Subcutaneous adipose tissue (tissue), 4 donors: ENCODE results near the gene PLP2. TPM values are rescaled to one million over a fixed set of nuclear protein-coding genes. Genes with fewer than 3 reads are reported as not detected.

Experiments
- total RNA-seq, 4 donors: library from RNA; depleted of rRNA; stranded (reverse); fragments of >200 nt; gene quantifications; one replicate each; pipeline ENCODE4 v1.1.0, GENCODE V29; 2016
- TF ChIP-seq, protein P1 (sequence below): fragments of 450-650 bp; IDR thresholded peaks from one replicate; pipeline ENCODE4 v1.5.1; 2016; ENCODE audit warnings: low read depth, mild to moderate bottlenecking, control low read depth, antibody characterized with exemption, moderate library complexity

The PLP2 gene
- total RNA-seq, 4 donors from 2014 or later, result 19.0 to 62.0 (median 37.2) TPM

GRCh38 chrX:49197543-49198087 is 25.9 kb downstream of the PLP2 start:
- TF ChIP-seq, protein P1, sequence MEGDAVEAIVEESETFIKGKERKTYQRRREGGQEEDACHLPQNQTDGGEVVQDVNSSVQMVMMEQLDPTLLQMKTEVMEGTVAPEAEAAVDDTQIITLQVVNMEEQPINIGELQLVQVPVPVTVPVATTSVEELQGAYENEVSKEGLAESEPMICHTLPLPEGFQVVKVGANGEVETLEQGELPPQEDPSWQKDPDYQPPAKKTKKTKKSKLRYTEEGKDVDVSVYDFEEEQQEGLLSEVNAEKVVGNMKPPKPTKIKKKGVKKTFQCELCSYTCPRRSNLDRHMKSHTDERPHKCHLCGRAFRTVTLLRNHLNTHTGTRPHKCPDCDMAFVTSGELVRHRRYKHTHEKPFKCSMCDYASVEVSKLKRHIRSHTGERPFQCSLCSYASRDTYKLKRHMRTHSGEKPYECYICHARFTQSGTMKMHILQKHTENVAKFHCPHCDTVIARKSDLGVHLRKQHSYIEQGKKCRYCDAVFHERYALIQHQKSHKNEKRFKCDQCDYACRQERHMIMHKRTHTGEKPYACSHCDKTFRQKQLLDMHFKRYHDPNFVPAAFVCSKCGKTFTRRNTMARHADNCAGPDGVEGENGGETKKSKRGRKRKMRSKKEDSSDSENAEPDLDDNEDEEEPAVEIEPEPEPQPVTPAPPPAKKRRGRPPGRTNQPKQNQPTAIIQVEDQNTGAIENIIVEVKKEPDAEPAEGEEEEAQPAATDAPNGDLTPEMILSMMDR, result no peak

- TF ChIP-seq, protein P1, result no peak
Observed at GRCh38 chrX:49198540-49199314, 27.0 kb downstream of the PLP2 start.

GRCh38 chrX:49199315-49199595 is 27.6 kb downstream of the PLP2 start:
- TF ChIP-seq, protein P1, result no peak

DNA sequence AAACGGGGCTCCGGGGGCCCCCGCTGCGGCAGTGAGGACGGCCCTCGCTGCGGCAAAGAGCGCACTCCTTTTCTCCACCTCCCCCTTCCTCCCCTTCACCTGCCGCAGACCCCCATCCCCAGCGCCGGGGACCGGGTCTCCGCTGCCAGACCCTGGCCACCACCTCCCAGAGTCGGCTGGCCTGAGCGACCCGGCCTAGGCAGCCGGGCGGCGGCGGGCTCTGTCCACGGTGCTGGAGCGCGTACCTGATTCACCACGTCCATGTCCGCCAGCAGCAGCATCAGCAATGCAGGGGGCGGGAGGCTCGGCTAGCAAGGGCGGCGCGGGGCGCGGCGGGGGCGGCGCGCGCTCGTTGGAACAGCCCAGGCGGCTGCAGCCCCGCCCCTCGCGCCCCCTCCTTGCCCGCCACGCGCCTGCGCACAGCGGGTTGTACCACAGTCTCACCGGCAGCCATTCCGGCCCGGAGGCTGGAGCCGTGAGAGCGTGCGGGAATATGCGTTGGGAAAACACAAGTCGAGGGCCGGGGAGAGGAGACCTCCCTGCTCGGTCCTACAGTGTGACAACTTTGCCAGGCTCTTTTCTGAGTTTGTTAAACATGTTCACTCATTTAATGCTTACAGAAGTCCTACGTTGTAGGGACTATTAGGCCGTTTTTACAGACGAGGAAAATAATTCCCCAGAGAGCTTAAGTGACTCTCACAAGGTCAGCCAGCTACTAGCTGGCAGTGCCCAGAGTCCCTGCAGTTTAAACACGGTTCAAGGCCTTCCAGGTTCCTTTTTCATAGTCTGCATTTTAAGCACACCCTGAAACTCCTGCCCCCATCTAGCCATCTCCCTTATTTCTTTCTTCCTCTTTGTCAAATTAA is 28.4 kb downstream of the PLP2 start, which contains the start of gene SYP:
Gene SYP, minus strand, starts transcription at position 288 of the 866 bp plus-strand sequence. Its CDS starts 7 bp downstream, at position 281.
- TF ChIP-seq, protein P1, result no peak

GRCh38 chrX:49202022-49202421 is 30.3 kb downstream of the PLP2 start:
- TF ChIP-seq, protein P1, result no peak

- TF ChIP-seq, protein P1, result no peak
Observed at GRCh38 chrX:49203536-49203935, 31.8 kb downstream of the PLP2 start.

- TF ChIP-seq, protein P1, result no peak
Observed at GRCh38 chrX:49204017-49204416, 32.3 kb downstream of the PLP2 start.
